ENCODE measurements around the gene PRR5L. TPM values are rescaled to one million over a fixed set of nuclear protein-coding genes. Genes with fewer than 3 reads are reported as not detected.

The PRR5L gene
- total RNA-seq, 1 donor from 2014 or later, result 1.5 TPM

- DNase-seq (no peak), ATAC-seq (ENCODE audit: poor library complexity) (no peak)
- intact Hi-C loops (cut with DNase I), result no loop called here
Measured at GRCh38 chr11:36436589-36436988, 140.5 kb downstream of the PRR5L start.

- DNase-seq, result no peak
- ATAC-seq (ENCODE audit: poor library complexity), result no peak
- intact Hi-C loops (cut with DNase I), result no loop called here
Measured at GRCh38 chr11:36437413-36437812, 141.3 kb downstream of the PRR5L start.

GRCh38 chr11:36438126-36438525 lies 142.0 kb downstream of the PRR5L start:
- intact Hi-C loops (cut with DNase I), result no loop called here

GRCh38 chr11:36441610-36442208 lies 145.6 kb downstream of the PRR5L start:
- intact Hi-C loops (cut with DNase I), result no loop called here
- DNase-seq (no peak), ATAC-seq (ENCODE audit: poor library complexity) (no peak)

More at GRCh38 chr11:36438126-36438525, 142.0 kb downstream of the PRR5L start:
- ATAC-seq (ENCODE audit: poor library complexity) (no peak), DNase-seq (no peak)

- intact Hi-C loops (cut with DNase I), result no loop called here
- DNase-seq (no peak), ATAC-seq (ENCODE audit: poor library complexity) (no peak)
Measured at GRCh38 chr11:36443661-36444060, 147.6 kb downstream of the PRR5L start.

- no peak for DNase-seq
- intact Hi-C loops (cut with DNase I), result no loop called here
- ATAC-seq (ENCODE audit: poor library complexity), result no peak
Measured at GRCh38 chr11:36446135-36446534, 150.0 kb downstream of the PRR5L start.

- no peak for ATAC-seq (ENCODE audit: poor library complexity)
Measured at GRCh38 chr11:36447514-36447913, 151.4 kb downstream of the PRR5L start.

GRCh38 chr11:36447947-36448346 lies 151.9 kb downstream of the PRR5L start:
- ATAC-seq (ENCODE audit: poor library complexity) (no peak), DNase-seq (no peak)
- intact Hi-C loops (cut with DNase I), result no loop called here

More at GRCh38 chr11:36447514-36447913, 151.4 kb downstream of the PRR5L start:
- intact Hi-C loops (cut with DNase I), result no loop called here
- no peak for DNase-seq

- ATAC-seq (ENCODE audit: poor library complexity) (no peak), DNase-seq (no peak)
- intact Hi-C loops (cut with DNase I), result no loop called here
Measured at GRCh38 chr11:36449561-36450096, 153.5 kb downstream of the PRR5L start.

- DNase-seq (no peak), ATAC-seq (ENCODE audit: poor library complexity) (no peak)
- intact Hi-C loops (cut with DNase I), result no loop called here
Measured at GRCh38 chr11:36450110-36450572, 154.1 kb downstream of the PRR5L start.

- ATAC-seq (ENCODE audit: poor library complexity), result no peak
- DNase-seq, result no peak
- intact Hi-C loops (cut with DNase I), result no loop called here
Measured at GRCh38 chr11:36451045-36451444, 155.0 kb downstream of the PRR5L start.

GRCh38 chr11:36451681-36452080 lies 155.6 kb downstream of the PRR5L start:
- ATAC-seq (ENCODE audit: poor library complexity), result no peak
- intact Hi-C loops (cut with DNase I), result no loop called here

GRCh38 chr11:36452236-36452940 lies 156.3 kb downstream of the PRR5L start:
- DNase-seq, result peak; percentile 43
- no peak for ATAC-seq (ENCODE audit: poor library complexity)
- intact Hi-C loops (cut with DNase I), result no loop called here

More at GRCh38 chr11:36451681-36452080, 155.6 kb downstream of the PRR5L start:
- DNase-seq, result no peak

GRCh38 chr11:36452961-36453360 lies 156.9 kb downstream of the PRR5L start:
- DNase-seq (no peak), ATAC-seq (ENCODE audit: poor library complexity) (no peak)
- intact Hi-C loops (cut with DNase I), result no loop called here

- ATAC-seq (ENCODE audit: poor library complexity) (no peak), DNase-seq (no peak)
- intact Hi-C loops (cut with DNase I), result no loop called here
Measured at GRCh38 chr11:36453678-36454077, 157.6 kb downstream of the PRR5L start.

- intact Hi-C loops (cut with DNase I), result no loop called here
Measured at GRCh38 chr11:36454551-36454940, 158.5 kb downstream of the PRR5L start.

GRCh38 chr11:36454941-36455631 lies 159.0 kb downstream of the PRR5L start:
- ATAC-seq (ENCODE audit: poor library complexity), result peak; percentile 18
- DNase-seq, result peak; percentile 42
- intact Hi-C loops (cut with DNase I), result no loop called here

More at GRCh38 chr11:36454551-36454940, 158.5 kb downstream of the PRR5L start:
- DNase-seq (no peak), ATAC-seq (ENCODE audit: poor library complexity) (no peak)

- intact Hi-C loops (cut with DNase I), result no loop called here
- ATAC-seq (ENCODE audit: poor library complexity) (peak; percentile 87), DNase-seq (peak; percentile 86)
Measured at GRCh38 chr11:36455658-36456111, 159.6 kb downstream of the PRR5L start.

- ATAC-seq (ENCODE audit: poor library complexity) (peak; percentile 6), DNase-seq (no peak)
- intact Hi-C loops (cut with DNase I), result no loop called here
Measured at GRCh38 chr11:36456156-36456555, 160.1 kb downstream of the PRR5L start.

All from Right ventricle myocardium superior (tissue), 1 donor.